IMR-90 (cell line): Measurements from ENCODE around the gene LNP1. TPM values are rescaled to one million over a fixed set of nuclear protein-coding genes. Genes with fewer than 3 reads are reported as not detected.
A peak's percentile ranks its signal among the peaks of the same experiment; 100 is the strongest.

Source experiments
- ATAC-seq: fragments of 200-7000 bp; cut with Tn5 transposase; 2 replicates; pipeline ENCODE4 v1.9.1; 2020; ENCODE audit warnings: low read depth, mild to moderate bottlenecking, moderate library complexity
- BruUV-seq: library from RNA; stranded (reverse); fragments of 400-500 nt; replicated peaks from 2 replicates; lab custom pipeline; 2021; lab: Mats Ljungman, UMichigan
- CTCF ChIA-PET: fragments of 300-600 bp; formaldehyde crosslinking; extraction: SDS; loops from one replicate; lab custom pipeline; 2021; ENCODE audit warnings: antibody characterized with exemption; lab: Yijun Ruan, JAX
- POLR2A ChIA-PET: fragments of 300-600 bp; sonication (Branson Sonifier 250); formaldehyde crosslinking; loops from one replicate; lab custom pipeline; 2022; ENCODE audit warnings: antibody characterized with exemption; ENCODE audit not compliant: unreplicated experiment; lab: Charles Lee
- DNase-seq: peaks from one replicate; pipeline ENCODE4 v3.0.0; 2013
- H2AFZ ChIP-seq: replicated peaks from 2 replicates; pipeline ENCODE3; 2013; ENCODE audit warnings: low read length, mild to moderate bottlenecking; ENCODE audit not compliant: poor library complexity
- H2AK5ac ChIP-seq: 2 replicates; pipeline ENCODE4 v1.6.1; 2013; ENCODE audit warnings: low read depth, low read length, inconsistent platforms
- H2AK9ac ChIP-seq: replicated peaks from 2 replicates; pipeline ENCODE3; 2013; ENCODE audit warnings: mild to moderate bottlenecking, low read depth, low read length, moderate library complexity; ENCODE audit not compliant: poor library complexity
- H2BK120ac ChIP-seq: 2 replicates; pipeline ENCODE4 v1.6.1; 2013; ENCODE audit warnings: low read depth, low read length, inconsistent platforms
- H2BK15ac ChIP-seq: 3 replicates; pipeline ENCODE4 v1.6.1; 2013; ENCODE audit warnings: low read depth, low read length, inconsistent platforms
- H2BK20ac ChIP-seq: 2 replicates; pipeline ENCODE4 v1.6.1; 2013; ENCODE audit warnings: low read depth, mild to moderate bottlenecking, inconsistent platforms, low read length, moderate library complexity
- H2BK5ac ChIP-seq: 2 replicates; pipeline ENCODE4 v1.6.1; 2013; ENCODE audit warnings: mild to moderate bottlenecking, low read depth, low read length, inconsistent platforms; ENCODE audit not compliant: poor library complexity, severe bottlenecking
- H3K14ac ChIP-seq: replicated peaks from 2 replicates; pipeline ENCODE4 v1.6.1; 2013; ENCODE audit warnings: low read depth, low read length, inconsistent platforms
- H3K18ac ChIP-seq: 2 replicates; pipeline ENCODE4 v1.6.1; 2013; ENCODE audit warnings: low read depth, low read length, control low read depth
- H3K23ac ChIP-seq: 2 replicates; pipeline ENCODE4 v1.6.1; 2013; ENCODE audit warnings: low read depth, low read length, inconsistent platforms
- H3K27ac ChIP-seq: 2 replicates; pipeline ENCODE4 v1.5.1; 2013; ENCODE audit warnings: mild to moderate bottlenecking, control low read depth, low read length; ENCODE audit not compliant: insufficient read depth
- H3K27me3 ChIP-seq: 2 replicates; pipeline ENCODE4 v1.6.1; 2013; ENCODE audit warnings: low read length; ENCODE audit not compliant: control insufficient read depth, insufficient read depth
- H3K36me3 ChIP-seq: 2 replicates; pipeline ENCODE4 v1.6.1; 2013; ENCODE audit warnings: low read length, mixed read lengths; ENCODE audit not compliant: control insufficient read depth, insufficient read depth
- H3K4ac ChIP-seq: 2 replicates; pipeline ENCODE4 v1.6.1; 2013; ENCODE audit warnings: low read depth, low read length, inconsistent platforms
- H3K4me1 ChIP-seq: 2 replicates; pipeline ENCODE4 v1.6.1; 2013; ENCODE audit warnings: low read length, mixed read lengths; ENCODE audit not compliant: control insufficient read depth, insufficient read depth
- H3K4me2 ChIP-seq: 2 replicates; pipeline ENCODE4 v1.6.1; 2013; ENCODE audit warnings: low read depth, mild to moderate bottlenecking, control low read depth, low read length, moderate library complexity
- H3K4me3 ChIP-seq: 2 replicates; pipeline ENCODE4 v1.5.1; 2013; ENCODE audit warnings: low read depth, mild to moderate bottlenecking, control low read depth, low read length, moderate library complexity; ENCODE audit not compliant: insufficient read depth
- H3K56ac ChIP-seq: 2 replicates; pipeline ENCODE4 v1.6.1; 2013; ENCODE audit warnings: low read length, inconsistent platforms; ENCODE audit not compliant: insufficient read depth; ENCODE audit errors: extremely low read depth
- H3K79me1 ChIP-seq, 2 experiments: 2 replicates each; pipeline ENCODE4 v1.6.1; 2013; ENCODE audit warnings: low read length in 2 of 2, inconsistent platforms in 1 of 2, low read depth in 1 of 2
- H3K9ac ChIP-seq: 2 replicates; pipeline ENCODE4 v1.6.1; 2013; ENCODE audit warnings: low read depth, low read length, control low read depth
- H3K9me1 ChIP-seq: 2 replicates; pipeline ENCODE4 v1.6.1; 2013; ENCODE audit warnings: low read length, inconsistent platforms; ENCODE audit not compliant: insufficient read depth
- H3K9me3 ChIP-seq: 2 replicates; pipeline ENCODE4 v1.6.1; 2013; ENCODE audit warnings: low read length; ENCODE audit not compliant: control insufficient read depth, insufficient read depth
- H4K20me1 ChIP-seq: 2 replicates; pipeline ENCODE4 v1.6.1; 2013; ENCODE audit warnings: low read length, inconsistent platforms; ENCODE audit not compliant: insufficient read depth
- H4K5ac ChIP-seq: 2 replicates; pipeline ENCODE4 v1.6.1; 2013; ENCODE audit warnings: mild to moderate bottlenecking, low read depth, low read length, control low read depth
- H4K8ac ChIP-seq, 2 experiments: 2 replicates each; pipeline ENCODE4 v1.6.1; 2013; ENCODE audit warnings: low read depth in 2 of 2, low read length in 2 of 2, control low read depth in 1 of 2, inconsistent platforms in 1 of 2
- H4K91ac ChIP-seq: 2 replicates; pipeline ENCODE4 v1.6.1; 2013; ENCODE audit warnings: low read depth, low read length, inconsistent platforms; ENCODE audit not compliant: insufficient read depth
- BHLHE40 ChIP-seq: fragments of 150-350 bp; IDR thresholded peaks from 2 replicates; pipeline ENCODE4 v1.6.1; 2016; ENCODE audit warnings: mild to moderate bottlenecking, low read depth, low read length
- CEBPB ChIP-seq: IDR thresholded peaks from 2 replicates; pipeline ENCODE4 v1.6.1; 2012; ENCODE audit warnings: low read depth, low read length, improper control_type of control experiment
- CHD1 ChIP-seq: IDR thresholded peaks from 2 replicates; pipeline ENCODE4 v1.6.1; 2012; ENCODE audit warnings: low read depth, low read length, improper control_type of control experiment
- FOS ChIP-seq: fragments of 150-350 bp; IDR thresholded peaks from 2 replicates; pipeline ENCODE4 v1.6.1; 2016; ENCODE audit warnings: low read depth, low read length
- MAFK ChIP-seq: IDR thresholded peaks from 2 replicates; pipeline ENCODE4 v1.6.1; 2012; ENCODE audit warnings: low read depth, low read length, improper control_type of control experiment
- MAZ ChIP-seq: IDR thresholded peaks from 2 replicates; pipeline ENCODE4 v1.6.1; 2012; ENCODE audit warnings: low read depth, mild to moderate bottlenecking, low read length, improper control_type of control experiment, moderate library complexity, borderline replicate concordance
- MXI1 ChIP-seq: IDR thresholded peaks from 2 replicates; pipeline ENCODE4 v1.6.1; 2012; ENCODE audit warnings: low read depth, mild to moderate bottlenecking, low read length, moderate library complexity, borderline replicate concordance
- NFE2L2 ChIP-seq: fragments of 150-350 bp; IDR thresholded peaks from 2 replicates; pipeline ENCODE4 v1.6.1; 2016; ENCODE audit warnings: low read depth, mild to moderate bottlenecking, low read length
- POLR2A ChIP-seq: IDR thresholded peaks from 2 replicates; pipeline ENCODE4 v1.6.1; 2012; ENCODE audit warnings: mild to moderate bottlenecking, low read depth, low read length
- RAD21 ChIP-seq: IDR thresholded peaks from 2 replicates; pipeline ENCODE4 v1.6.1; 2012; ENCODE audit warnings: low read length, improper control_type of control experiment
- RCOR1 ChIP-seq: IDR thresholded peaks from 2 replicates; pipeline ENCODE4 v1.6.1; 2012; ENCODE audit warnings: mild to moderate bottlenecking, low read length, improper control_type of control experiment; ENCODE audit not compliant: insufficient replicate concordance
- RFX5 ChIP-seq: IDR thresholded peaks from 2 replicates; pipeline ENCODE4 v1.8.0; 2012; ENCODE audit warnings: low read depth, mild to moderate bottlenecking, low read length, moderate library complexity
- SMC3 ChIP-seq: fragments of 150-350 bp; IDR thresholded peaks from 2 replicates; pipeline ENCODE4 v1.6.1; 2016; ENCODE audit warnings: low read depth, mild to moderate bottlenecking, antibody characterized with exemption, low read length, moderate library complexity
- WGBS, 2 experiments: methylation state at CpG; one replicate each; pipeline versions ENCODE4 v1.1.5 to v1.1.7; 2013; ENCODE audit warnings: missing lambda C conversion rate in 2 of 2; ENCODE audit not compliant: insufficient read length in 1 of 2; ENCODE audit errors: extremely low coverage in 2 of 2; 5-methylcytosine and 5-hydroxymethylcytosine counted together
- dilution Hi-C: fragments of 300-500 bp; cut with HindIII; formaldehyde crosslinking; loops from one replicate; pipeline ENCODE4 v1.14.3; 2018; ENCODE audit warnings: low sequenced_read_pairs; ENCODE audit not compliant: unreplicated experiment
- in situ Hi-C: fragments of 300-500 bp; cut with MboI; formaldehyde crosslinking; loops from 3 replicates; pipeline ENCODE4 v1.14.3; 2019; ENCODE audit warnings: low sequenced_read_pairs, inconsistent platforms, mixed read lengths
- intact Hi-C: fragments of 100-400 bp; cut with micrococcal nuclease; formaldehyde crosslinking; loops from 2 replicates; pipeline ENCODE4 v1.10.0; 2022
- polyA plus RNA-seq, 3 experiments: library from polyadenylated mRNA; depleted of rRNA; stranded (reverse); fragments of >200 nt; gene quantifications; 2 replicates each; pipeline ENCODE4 v1.2.3, GENCODE V29; 2012; ENCODE audit warnings: low replicate concordance in 1 of 3
- total RNA-seq: library from RNA; depleted of rRNA; stranded (reverse); fragments of >200 nt; gene quantifications from 2 replicates; pipeline ENCODE4 v1.2.3, GENCODE V29; 2012
- TF ChIP-seq, protein P1 (sequence below): conservative IDR thresholded peaks from 2 replicates; pipeline ENCODE4 v1.5.1; 2012; ENCODE audit warnings: mild to moderate bottlenecking, low read depth, low read length, improper control_type of control experiment
- TF ChIP-seq, protein P2 (sequence below): fragments of 150-350 bp; IDR thresholded peaks from 2 replicates; pipeline ENCODE4 v1.6.1; 2017; ENCODE audit warnings: mild to moderate bottlenecking, antibody characterized with exemption, low read length, low read depth
- TF ChIP-seq, protein P3 (sequence below): fragments of 150-350 bp; IDR thresholded peaks from 2 replicates; pipeline ENCODE4 v1.6.1; 2016; ENCODE audit warnings: low read depth, mild to moderate bottlenecking, low read length, moderate library complexity, borderline replicate concordance

Gene LNP1
- total and polyA plus RNA-seq, 2 of the 4 experiments (the other 2 are of a cell fraction) = 2.2 to 2.4 TPM

DNA sequence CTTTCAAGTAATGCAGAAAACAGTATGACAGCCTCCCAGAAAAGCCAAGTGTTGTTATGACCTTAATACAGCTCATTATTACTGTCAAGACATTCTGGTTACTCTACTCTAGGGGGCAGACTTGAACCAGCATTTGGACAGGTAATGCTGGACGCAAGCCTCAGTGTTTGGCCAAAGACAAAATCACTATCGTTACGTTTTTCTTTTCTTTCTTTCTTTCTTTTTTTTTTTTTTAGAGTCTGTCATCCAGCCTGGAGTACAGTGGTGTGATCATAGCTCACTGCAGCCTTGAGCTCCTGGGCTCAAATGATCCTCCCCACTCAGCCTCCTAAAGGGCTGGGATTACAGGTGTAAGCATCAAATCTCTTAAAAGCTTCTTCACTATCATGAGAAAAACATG, 61.7 kb downstream of the LNP1 start:
- no peak overlapping the region for H4K91ac ChIP-seq
- no peaks in the 10 kb centered on the region for H3K36me3 ChIP-seq
- H3K9me1 ChIP-seq = no peaks in the 10 kb centered on the region
- CTCF ChIA-PET = interaction anchor here (0.5 to 1.8 kb wide), 15 partner anchors 10 to 1312 kb away, joined by 3 to 23 read pairs (median 4); partner anchors contain the start of gene TMEM45A
- H4K8ac ChIP-seq = no peak overlapping the region
- no peak overlapping the region for H3K4me2 ChIP-seq
- H3K56ac ChIP-seq = no peak overlapping the region
- no peak overlapping the region for H4K5ac ChIP-seq
- H2AK9ac ChIP-seq = no peak overlapping the region
- H4K20me1 ChIP-seq = no peaks in the 10 kb centered on the region
- in situ Hi-C loops (loop anchor here (5.0 kb wide), 1 partner anchor 129 kb away; no protein-coding TSS in a partner anchor), intact Hi-C loops (loop anchor here (1.0 to 10.0 kb wide), 4 partner anchors 127 to 733 kb away; no protein-coding TSS in a partner anchor), dilution Hi-C loops (no loop called here)
- no peaks in the 10 kb centered on the region for H3K79me1 ChIP-seq
- H3K4ac ChIP-seq = no peak overlapping the region
- H3K4me1 ChIP-seq = no peaks in the 10 kb centered on the region; the same call in 1 of the 2 replicates
- no peak overlapping the region for H2BK15ac ChIP-seq
- no peak overlapping the region for H2BK120ac ChIP-seq
- TF ChIP-seq NFE2L2 (no peak), MAFK (no peak), RCOR1 (no peak), MAZ (no peak), RAD21 (peak; percentile 98), POLR2A (0 out of 2 replicates have a peak, but pooled peaks have one; percentile 27), CHD1 (no peak), CEBPB (no peak), SMC3 (peak; percentile 90), MXI1 (no peak), FOS (no peak), RFX5 (no peak), BHLHE40 (no peak)
- TF ChIP-seq, protein P1, sequence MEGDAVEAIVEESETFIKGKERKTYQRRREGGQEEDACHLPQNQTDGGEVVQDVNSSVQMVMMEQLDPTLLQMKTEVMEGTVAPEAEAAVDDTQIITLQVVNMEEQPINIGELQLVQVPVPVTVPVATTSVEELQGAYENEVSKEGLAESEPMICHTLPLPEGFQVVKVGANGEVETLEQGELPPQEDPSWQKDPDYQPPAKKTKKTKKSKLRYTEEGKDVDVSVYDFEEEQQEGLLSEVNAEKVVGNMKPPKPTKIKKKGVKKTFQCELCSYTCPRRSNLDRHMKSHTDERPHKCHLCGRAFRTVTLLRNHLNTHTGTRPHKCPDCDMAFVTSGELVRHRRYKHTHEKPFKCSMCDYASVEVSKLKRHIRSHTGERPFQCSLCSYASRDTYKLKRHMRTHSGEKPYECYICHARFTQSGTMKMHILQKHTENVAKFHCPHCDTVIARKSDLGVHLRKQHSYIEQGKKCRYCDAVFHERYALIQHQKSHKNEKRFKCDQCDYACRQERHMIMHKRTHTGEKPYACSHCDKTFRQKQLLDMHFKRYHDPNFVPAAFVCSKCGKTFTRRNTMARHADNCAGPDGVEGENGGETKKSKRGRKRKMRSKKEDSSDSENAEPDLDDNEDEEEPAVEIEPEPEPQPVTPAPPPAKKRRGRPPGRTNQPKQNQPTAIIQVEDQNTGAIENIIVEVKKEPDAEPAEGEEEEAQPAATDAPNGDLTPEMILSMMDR = peak; percentile 92
- TF ChIP-seq, protein P2, sequence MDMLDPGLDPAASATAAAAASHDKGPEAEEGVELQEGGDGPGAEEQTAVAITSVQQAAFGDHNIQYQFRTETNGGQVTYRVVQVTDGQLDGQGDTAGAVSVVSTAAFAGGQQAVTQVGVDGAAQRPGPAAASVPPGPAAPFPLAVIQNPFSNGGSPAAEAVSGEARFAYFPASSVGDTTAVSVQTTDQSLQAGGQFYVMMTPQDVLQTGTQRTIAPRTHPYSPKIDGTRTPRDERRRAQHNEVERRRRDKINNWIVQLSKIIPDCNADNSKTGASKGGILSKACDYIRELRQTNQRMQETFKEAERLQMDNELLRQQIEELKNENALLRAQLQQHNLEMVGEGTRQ = no peak
- TF ChIP-seq, protein P3, sequence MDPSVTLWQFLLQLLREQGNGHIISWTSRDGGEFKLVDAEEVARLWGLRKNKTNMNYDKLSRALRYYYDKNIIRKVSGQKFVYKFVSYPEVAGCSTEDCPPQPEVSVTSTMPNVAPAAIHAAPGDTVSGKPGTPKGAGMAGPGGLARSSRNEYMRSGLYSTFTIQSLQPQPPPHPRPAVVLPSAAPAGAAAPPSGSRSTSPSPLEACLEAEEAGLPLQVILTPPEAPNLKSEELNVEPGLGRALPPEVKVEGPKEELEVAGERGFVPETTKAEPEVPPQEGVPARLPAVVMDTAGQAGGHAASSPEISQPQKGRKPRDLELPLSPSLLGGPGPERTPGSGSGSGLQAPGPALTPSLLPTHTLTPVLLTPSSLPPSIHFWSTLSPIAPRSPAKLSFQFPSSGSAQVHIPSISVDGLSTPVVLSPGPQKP = no peak
- H3K27me3 ChIP-seq = no peaks in the 10 kb centered on the region
- H3K27ac ChIP-seq = no peak overlapping the region
- no peak overlapping the region for H2BK20ac ChIP-seq
- WGBS, 2 experiments = no CpG with 5 or more reads among the region's 3 CpGs
- POLR2A ChIA-PET = interaction anchor here (0.6 kb wide), 1 partner anchor 61 kb away, joined by 6 read pairs; no protein-coding TSS in a partner anchor
- H3K14ac ChIP-seq = no peak overlapping the region
- H2AK5ac ChIP-seq = no peak overlapping the region
- no peak overlapping the region for H3K23ac ChIP-seq
- H3K18ac ChIP-seq = no peak overlapping the region
- no TSS peak for BruUV-seq
- ATAC-seq (peak; percentile 94), DNase-seq (peak; percentile 78)
- H3K9ac ChIP-seq = no peak overlapping the region
- peak overlapping the region; percentile 39 for H2AFZ ChIP-seq
- no peak overlapping the region for H3K4me3 ChIP-seq
- no peak overlapping the region for H2BK5ac ChIP-seq
- H3K9me3 ChIP-seq = peaks cover 1% of the 10 kb centered on the region; the same call in 1 of the 2 replicates
